Liver (tissue), 9 donors: ENCODE data around the gene PAPOLA. TPM values are rescaled to one million over a fixed set of nuclear protein-coding genes. Genes with fewer than 3 reads are reported as not detected.

Experiments
- DNase-seq: peaks from one replicate; pipeline ENCODE4 v3.0.0-alpha.2; 2017; ENCODE audit warnings: low spot score
- H3K27ac ChIP-seq, 2 donors: one replicate each; pipeline ENCODE4 v1.7.0; 2013; ENCODE audit warnings: inconsistent platforms in 2 of 2, low read length in 2 of 2, control low read depth in 1 of 2, low read depth in 1 of 2, mild to moderate bottlenecking in 1 of 2
- H3K27me3 ChIP-seq, 4 donors: one replicate each; pipeline versions ENCODE4 v1.6.1 to v1.7.0; 2013; ENCODE audit warnings: low read length in 3 of 4, inconsistent platforms in 1 of 4, mild to moderate bottlenecking in 1 of 4, moderate library complexity in 1 of 4; ENCODE audit not compliant: control insufficient read depth in 4 of 4, insufficient read depth in 4 of 4
- H3K36me3 ChIP-seq, 4 donors: one replicate each; pipeline versions ENCODE4 v1.6.1 to v1.7.0; 2013; ENCODE audit warnings: low read length in 3 of 4, mild to moderate bottlenecking in 3 of 4, low read depth in 1 of 4, moderate library complexity in 1 of 4; ENCODE audit not compliant: control insufficient read depth in 4 of 4, insufficient read depth in 3 of 4
- H3K4me1 ChIP-seq, 4 donors: one replicate each; pipeline versions ENCODE4 v1.6.1 to v1.7.0; 2013; ENCODE audit warnings: low read length in 3 of 4, mild to moderate bottlenecking in 3 of 4, moderate library complexity in 1 of 4; ENCODE audit not compliant: control insufficient read depth in 4 of 4, insufficient read depth in 4 of 4
- H3K4me3 ChIP-seq, 3 donors: one replicate each; pipeline versions ENCODE4 v1.6.1 to v1.7.0; 2013; ENCODE audit warnings: low read length in 3 of 3, control low read depth in 1 of 3, low read depth in 1 of 3, mild to moderate bottlenecking in 1 of 3
- H3K9ac ChIP-seq, 2 donors: one replicate each; pipeline ENCODE4 v1.7.0; 2013; ENCODE audit warnings: low read length in 2 of 2, mild to moderate bottlenecking in 2 of 2, moderate library complexity in 2 of 2, control low read depth in 1 of 2, low read depth in 1 of 2
- H3K9me3 ChIP-seq, 4 donors: one replicate each; pipeline versions ENCODE4 v1.6.1 to v1.7.0; 2013; ENCODE audit warnings: low read length in 3 of 4; ENCODE audit not compliant: control insufficient read depth in 4 of 4
- CTCF ChIP-seq: fragments of 150-350 bp; IDR thresholded peaks from 2 replicates; pipeline ENCODE4 v1.5.1; 2017; ENCODE audit warnings: improper control_type of control experiment, low read depth, low read length; ENCODE audit not compliant: missing input control
- EGR1 ChIP-seq, 2 donors: IDR thresholded peaks; 2 replicates each; pipeline ENCODE4 v1.6.1; 2016 to 2018; ENCODE audit warnings: antibody characterized with exemption in 2 of 2, low read depth in 2 of 2
- FOXA1 ChIP-seq: IDR thresholded peaks from 2 replicates; pipeline ENCODE4 v1.6.1; 2016; ENCODE audit warnings: antibody characterized with exemption
- GABPA ChIP-seq, 2 donors: IDR thresholded peaks in 1 of 2; conservative IDR thresholded peaks in 1 of 2; 2 replicates each; pipeline ENCODE4 v1.6.1; 2016; ENCODE audit warnings: antibody characterized with exemption in 2 of 2, mild to moderate bottlenecking in 1 of 2, moderate library complexity in 1 of 2
- HNF4A ChIP-seq, 2 donors: conservative IDR thresholded peaks; 2 replicates each; pipeline ENCODE4 v1.6.1; 2016; ENCODE audit warnings: antibody characterized with exemption in 2 of 2, mild to moderate bottlenecking in 2 of 2
- HNF4G ChIP-seq: IDR thresholded peaks from 2 replicates; pipeline ENCODE4 v1.6.1; 2016; ENCODE audit warnings: antibody characterized with exemption
- JUND ChIP-seq, 2 donors: IDR thresholded peaks; 2 replicates each; pipeline ENCODE4 v1.6.1; 2016; ENCODE audit warnings: antibody characterized with exemption in 2 of 2
- MAX ChIP-seq: IDR thresholded peaks from 2 replicates; pipeline ENCODE4 v1.6.1; 2016; ENCODE audit warnings: antibody characterized with exemption
- NR2F2 ChIP-seq: IDR thresholded peaks from 2 replicates; pipeline ENCODE4 v1.6.1; 2016; ENCODE audit warnings: antibody characterized with exemption
- RAD21 ChIP-seq, 2 donors: IDR thresholded peaks; 2 replicates each; pipeline ENCODE4 v1.6.1; 2016; ENCODE audit warnings: antibody characterized with exemption in 2 of 2, mild to moderate bottlenecking in 2 of 2
- REST ChIP-seq: IDR thresholded peaks from 2 replicates; pipeline ENCODE4 v1.6.1; 2016; ENCODE audit warnings: antibody characterized with exemption, mild to moderate bottlenecking
- RXRA ChIP-seq, 2 donors: IDR thresholded peaks; 2 replicates each; pipeline ENCODE4 v1.6.1; 2017 to 2018; ENCODE audit warnings: antibody characterized with exemption in 2 of 2, mild to moderate bottlenecking in 1 of 2
- SP1 ChIP-seq: IDR thresholded peaks from 2 replicates; pipeline ENCODE4 v1.6.1; 2018; ENCODE audit warnings: antibody characterized with exemption, mild to moderate bottlenecking
- TAF1 ChIP-seq: conservative IDR thresholded peaks from 2 replicates; pipeline ENCODE4 v1.6.1; 2016; ENCODE audit warnings: antibody characterized with exemption, mild to moderate bottlenecking
- YY1 ChIP-seq: IDR thresholded peaks from 2 replicates; pipeline ENCODE4 v1.6.1; 2016; ENCODE audit warnings: antibody characterized with exemption, mild to moderate bottlenecking
- ZBTB33 ChIP-seq: IDR thresholded peaks from 2 replicates; pipeline ENCODE4 v1.6.1; 2016; ENCODE audit warnings: antibody characterized with exemption
- WGBS: extraction: QIAGEN DNeasy Blood & Tissue Kit; methylation state at CpG from one replicate; pipeline ENCODE4 v1.1.7; 2013; 5-methylcytosine and 5-hydroxymethylcytosine counted together
- polyA plus RNA-seq, 2 donors: library from polyadenylated mRNA; stranded (reverse) in 1 of 2; unstranded in 1 of 2; fragments of 200-250 nt in 1 of 2; fragments of >200 nt in 1 of 2; fragmentation: Nextera tagmentation in 1 of 2; extraction: Ambion mirVana in 1 of 2; gene quantifications; one replicate each; pipeline versions ENCODE4 v1.2.1 to v1.2.3, GENCODE V29; 2013 to 2015
- total RNA-seq, 2 donors: library from RNA; depleted of rRNA; stranded (reverse); fragments of >200 nt; gene quantifications; one replicate each; pipeline ENCODE4 v1.2.3, GENCODE V29; 2014
- donor health status: healthy.
- donor health status: healthy.
- donor health status: healthy.
- donor health status: healthy.
- donor health status: healthy.

PAPOLA gene
- total and polyA plus RNA-seq, 4 donors: 29.4 to 107 (median 71.6) TPM

- peaks cover 0 to 6% (median 0%) of the 10 kb centered on the region in 4 donors for H3K4me1 ChIP-seq
- no peaks in the 10 kb centered on the region for H3K9me3 ChIP-seq
- TF ChIP-seq RXRA (IDR thresholded peaks at IDR 0.05) (no peak), ZBTB33 (no peak), GABPA (IDR thresholded peaks at IDR 0.05 in 1 of 2, conservative IDR thresholded peaks at IDR 0.05 in 1 of 2) (no peak), CTCF (no peak), YY1 (no peak), RAD21 (IDR thresholded peaks at IDR 0.05) (no peak), SP1 (no peak), MAX (no peak), EGR1 (IDR thresholded peaks at IDR 0.05; ENCODE audit: low read depth in 2 of 2) (no peak), HNF4G (no peak), HNF4A (conservative IDR thresholded peaks at IDR 0.05) (no peak), REST (no peak), FOXA1 (no peak), TAF1 (no peak), JUND (IDR thresholded peaks at IDR 0.05) (no peak), NR2F2 (no peak)
Observed at GRCh38 chr14:96590190-96590864, 88.1 kb downstream of the PAPOLA start.

More at GRCh38 chr14:96590190-96590864, 88.1 kb downstream of the PAPOLA start:
- DNase-seq: no peak
- Histone ChIP-seq H3K27ac (no peak overlapping the region), H3K9ac (no peak overlapping the region), H3K36me3 (no peaks in the 10 kb centered on the region), H3K4me3 (no peak overlapping the region), H3K27me3 (no peaks in the 10 kb centered on the region)
- WGBS: 82% methylated on average over 9 of the region's 9 CpGs
